Liver (tissue), 9 donors: ENCODE data around the gene S100A5. TPM values are rescaled to one million over a fixed set of nuclear protein-coding genes. Genes with fewer than 3 reads are reported as not detected.
A peak's percentile ranks its signal among the peaks of the same experiment; 100 is the strongest.

ENCODE experiments used
- DNase-seq: peaks from one replicate; pipeline ENCODE4 v3.0.0-alpha.2; 2017; ENCODE audit warnings: low spot score
- H3K27ac ChIP-seq, 2 donors: one replicate each; pipeline ENCODE4 v1.7.0; 2013; ENCODE audit warnings: inconsistent platforms in 2 of 2, low read length in 2 of 2, control low read depth in 1 of 2, low read depth in 1 of 2, mild to moderate bottlenecking in 1 of 2
- H3K27me3 ChIP-seq, 4 donors: one replicate each; pipeline versions ENCODE4 v1.6.1 to v1.7.0; 2013; ENCODE audit warnings: low read length in 3 of 4, inconsistent platforms in 1 of 4, mild to moderate bottlenecking in 1 of 4, moderate library complexity in 1 of 4; ENCODE audit not compliant: control insufficient read depth in 4 of 4, insufficient read depth in 4 of 4
- H3K36me3 ChIP-seq, 4 donors: one replicate each; pipeline versions ENCODE4 v1.6.1 to v1.7.0; 2013; ENCODE audit warnings: low read length in 3 of 4, mild to moderate bottlenecking in 3 of 4, low read depth in 1 of 4, moderate library complexity in 1 of 4; ENCODE audit not compliant: control insufficient read depth in 4 of 4, insufficient read depth in 3 of 4
- H3K4me1 ChIP-seq, 4 donors: one replicate each; pipeline versions ENCODE4 v1.6.1 to v1.7.0; 2013; ENCODE audit warnings: low read length in 3 of 4, mild to moderate bottlenecking in 3 of 4, moderate library complexity in 1 of 4; ENCODE audit not compliant: control insufficient read depth in 4 of 4, insufficient read depth in 4 of 4
- H3K4me3 ChIP-seq, 3 donors: one replicate each; pipeline versions ENCODE4 v1.6.1 to v1.7.0; 2013; ENCODE audit warnings: low read length in 3 of 3, control low read depth in 1 of 3, low read depth in 1 of 3, mild to moderate bottlenecking in 1 of 3
- H3K9ac ChIP-seq, 2 donors: one replicate each; pipeline ENCODE4 v1.7.0; 2013; ENCODE audit warnings: low read length in 2 of 2, mild to moderate bottlenecking in 2 of 2, moderate library complexity in 2 of 2, control low read depth in 1 of 2, low read depth in 1 of 2
- H3K9me3 ChIP-seq, 4 donors: one replicate each; pipeline versions ENCODE4 v1.6.1 to v1.7.0; 2013; ENCODE audit warnings: low read length in 3 of 4; ENCODE audit not compliant: control insufficient read depth in 4 of 4
- EGR1 ChIP-seq, 2 donors: IDR thresholded peaks; 2 replicates each; pipeline ENCODE4 v1.6.1; 2016 to 2018; ENCODE audit warnings: antibody characterized with exemption in 2 of 2, low read depth in 2 of 2
- FOXA1 ChIP-seq: IDR thresholded peaks from 2 replicates; pipeline ENCODE4 v1.6.1; 2016; ENCODE audit warnings: antibody characterized with exemption
- FOXA2 ChIP-seq: IDR thresholded peaks from 2 replicates; pipeline ENCODE4 v1.6.1; 2016; ENCODE audit warnings: antibody characterized with exemption
- GABPA ChIP-seq, 2 donors: IDR thresholded peaks in 1 of 2; conservative IDR thresholded peaks in 1 of 2; 2 replicates each; pipeline ENCODE4 v1.6.1; 2016; ENCODE audit warnings: antibody characterized with exemption in 2 of 2, mild to moderate bottlenecking in 1 of 2, moderate library complexity in 1 of 2
- HNF4A ChIP-seq, 2 donors: conservative IDR thresholded peaks; 2 replicates each; pipeline ENCODE4 v1.6.1; 2016; ENCODE audit warnings: antibody characterized with exemption in 2 of 2, mild to moderate bottlenecking in 2 of 2
- HNF4G ChIP-seq: IDR thresholded peaks from 2 replicates; pipeline ENCODE4 v1.6.1; 2016; ENCODE audit warnings: antibody characterized with exemption
- JUND ChIP-seq, 2 donors: IDR thresholded peaks; 2 replicates each; pipeline ENCODE4 v1.6.1; 2016; ENCODE audit warnings: antibody characterized with exemption in 2 of 2
- NR2F2 ChIP-seq: IDR thresholded peaks from 2 replicates; pipeline ENCODE4 v1.6.1; 2016; ENCODE audit warnings: antibody characterized with exemption
- RAD21 ChIP-seq, 2 donors: IDR thresholded peaks; 2 replicates each; pipeline ENCODE4 v1.6.1; 2016; ENCODE audit warnings: antibody characterized with exemption in 2 of 2, mild to moderate bottlenecking in 2 of 2
- RXRA ChIP-seq, 2 donors: IDR thresholded peaks; 2 replicates each; pipeline ENCODE4 v1.6.1; 2017 to 2018; ENCODE audit warnings: antibody characterized with exemption in 2 of 2, mild to moderate bottlenecking in 1 of 2
- SP1 ChIP-seq: IDR thresholded peaks from 2 replicates; pipeline ENCODE4 v1.6.1; 2018; ENCODE audit warnings: antibody characterized with exemption, mild to moderate bottlenecking
- TAF1 ChIP-seq: conservative IDR thresholded peaks from 2 replicates; pipeline ENCODE4 v1.6.1; 2016; ENCODE audit warnings: antibody characterized with exemption, mild to moderate bottlenecking
- YY1 ChIP-seq: IDR thresholded peaks from 2 replicates; pipeline ENCODE4 v1.6.1; 2016; ENCODE audit warnings: antibody characterized with exemption, mild to moderate bottlenecking
- WGBS: extraction: QIAGEN DNeasy Blood & Tissue Kit; methylation state at CpG from one replicate; pipeline ENCODE4 v1.1.7; 2013; 5-methylcytosine and 5-hydroxymethylcytosine counted together
- polyA plus RNA-seq, 2 donors: library from polyadenylated mRNA; stranded (reverse) in 1 of 2; unstranded in 1 of 2; fragments of 200-250 nt in 1 of 2; fragments of >200 nt in 1 of 2; fragmentation: Nextera tagmentation in 1 of 2; extraction: Ambion mirVana in 1 of 2; gene quantifications; one replicate each; pipeline versions ENCODE4 v1.2.1 to v1.2.3, GENCODE V29; 2013 to 2015
- total RNA-seq, 2 donors: library from RNA; depleted of rRNA; stranded (reverse); fragments of >200 nt; gene quantifications; one replicate each; pipeline ENCODE4 v1.2.3, GENCODE V29; 2014
- TF ChIP-seq, protein P1 (sequence below): IDR thresholded peaks from 2 replicates; pipeline ENCODE4 v1.6.1; 2016; ENCODE audit warnings: antibody characterized with exemption
- TF ChIP-seq, protein P2 (sequence below): IDR thresholded peaks from 2 replicates; pipeline ENCODE4 v1.6.1; 2016; ENCODE audit warnings: antibody characterized with exemption
- TF ChIP-seq, protein P3 (sequence below): fragments of 150-350 bp; IDR thresholded peaks from 2 replicates; pipeline ENCODE4 v1.5.1; 2017; ENCODE audit warnings: improper control_type of control experiment, low read depth, low read length; ENCODE audit not compliant: missing input control
- TF ChIP-seq, protein P4 (sequence below): IDR thresholded peaks from 2 replicates; pipeline ENCODE4 v1.6.1; 2016; ENCODE audit warnings: antibody characterized with exemption
- donor health status: healthy.
- donor health status: healthy.
- donor health status: healthy.
- donor health status: healthy.
- donor health status: healthy.

Gene S100A5
- total and polyA plus RNA-seq, 4 donors, result not detected

DNA sequence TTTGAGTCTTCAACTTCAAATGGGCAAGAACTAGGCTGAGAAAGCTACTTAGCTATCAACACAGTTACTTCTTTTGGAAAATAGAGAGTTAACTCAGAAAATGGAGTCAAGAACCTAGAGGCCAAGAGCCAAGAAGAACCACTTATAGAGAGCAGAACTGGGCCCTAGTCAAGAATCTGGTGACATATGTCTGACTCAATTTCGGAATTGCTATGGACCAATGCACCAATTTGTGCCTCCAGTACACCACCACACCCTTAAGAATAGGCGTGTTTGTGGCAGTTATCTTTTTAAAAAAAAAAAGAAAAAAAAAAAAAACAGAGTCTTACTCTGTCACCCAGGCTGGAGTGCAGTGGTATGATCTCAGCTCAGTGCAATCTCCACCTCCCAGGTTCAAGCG lies 17.1 kb upstream of the S100A5 start:
- DNase-seq, result no peak
- Histone ChIP-seq H3K4me3 (no peak overlapping the region), H3K4me1 (no peaks in the 10 kb centered on the region), H3K27me3 (no peaks in the 10 kb centered on the region), H3K9ac (no peak overlapping the region), H3K27ac (no peak overlapping the region), H3K9me3 (no peaks in the 10 kb centered on the region), H3K36me3 (no peaks in the 10 kb centered on the region)
- 97% methylated on average over 3 of the region's 3 CpGs for WGBS
- TF ChIP-seq JUND (IDR thresholded peaks at IDR 0.05), result no peak
- no peak for TF ChIP-seq GABPA (IDR thresholded peaks at IDR 0.05 in 1 of 2, conservative IDR thresholded peaks at IDR 0.05 in 1 of 2)
- no peak for TF ChIP-seq HNF4A (conservative IDR thresholded peaks at IDR 0.05)
- TF ChIP-seq, protein P1, sequence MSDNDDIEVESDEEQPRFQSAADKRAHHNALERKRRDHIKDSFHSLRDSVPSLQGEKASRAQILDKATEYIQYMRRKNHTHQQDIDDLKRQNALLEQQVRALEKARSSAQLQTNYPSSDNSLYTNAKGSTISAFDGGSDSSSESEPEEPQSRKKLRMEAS, result no peak
- TF ChIP-seq NR2F2, result no peak
- no peak for TF ChIP-seq EGR1 (IDR thresholded peaks at IDR 0.05; ENCODE audit: low read depth in 2 of 2)
- TF ChIP-seq, protein P2, sequence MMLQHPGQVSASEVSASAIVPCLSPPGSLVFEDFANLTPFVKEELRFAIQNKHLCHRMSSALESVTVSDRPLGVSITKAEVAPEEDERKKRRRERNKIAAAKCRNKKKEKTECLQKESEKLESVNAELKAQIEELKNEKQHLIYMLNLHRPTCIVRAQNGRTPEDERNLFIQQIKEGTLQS, result no peak

DNA sequence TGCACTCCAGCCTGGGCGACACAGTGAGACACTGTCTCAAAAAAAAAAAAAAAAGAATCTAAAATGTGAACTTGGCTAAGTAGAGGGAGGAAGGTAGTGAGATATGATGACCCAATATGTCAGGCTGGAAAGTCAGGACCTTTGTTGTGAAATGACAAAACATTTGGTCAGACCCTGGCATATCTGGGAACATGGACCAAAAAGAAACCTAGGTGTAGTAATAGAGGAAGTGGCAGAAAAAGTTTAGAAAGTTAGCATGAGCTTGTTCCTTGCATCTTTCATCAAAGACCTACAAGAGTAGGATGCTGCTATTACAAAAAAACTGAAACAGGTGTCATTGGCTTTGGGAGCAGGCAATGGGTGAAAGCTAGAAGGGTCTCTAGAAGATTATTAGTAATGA lies 15.6 kb upstream of the S100A5 start:
- Histone ChIP-seq H3K4me3 (no peak overlapping the region), H3K36me3 (no peaks in the 10 kb centered on the region), H3K9me3 (no peaks in the 10 kb centered on the region), H3K9ac (no peak overlapping the region), H3K4me1 (no peaks in the 10 kb centered on the region), H3K27ac (no peak overlapping the region), H3K27me3 (no peaks in the 10 kb centered on the region)
- DNase-seq, result no peak
- WGBS, result 90% methylated on average over 1 of the region's 1 CpG
- TF ChIP-seq, protein P1, result no peak
- TF ChIP-seq HNF4A (conservative IDR thresholded peaks at IDR 0.05) (no peak), SP1 (no peak), FOXA2 (no peak), TAF1 (no peak), JUND (IDR thresholded peaks at IDR 0.05) (no peak), EGR1 (IDR thresholded peaks at IDR 0.05; ENCODE audit: low read depth in 2 of 2) (no peak), HNF4G (no peak), RXRA (IDR thresholded peaks at IDR 0.05) (no peak), NR2F2 (no peak), RAD21 (IDR thresholded peaks at IDR 0.05) (no peak), YY1 (no peak)
- TF ChIP-seq, protein P3, sequence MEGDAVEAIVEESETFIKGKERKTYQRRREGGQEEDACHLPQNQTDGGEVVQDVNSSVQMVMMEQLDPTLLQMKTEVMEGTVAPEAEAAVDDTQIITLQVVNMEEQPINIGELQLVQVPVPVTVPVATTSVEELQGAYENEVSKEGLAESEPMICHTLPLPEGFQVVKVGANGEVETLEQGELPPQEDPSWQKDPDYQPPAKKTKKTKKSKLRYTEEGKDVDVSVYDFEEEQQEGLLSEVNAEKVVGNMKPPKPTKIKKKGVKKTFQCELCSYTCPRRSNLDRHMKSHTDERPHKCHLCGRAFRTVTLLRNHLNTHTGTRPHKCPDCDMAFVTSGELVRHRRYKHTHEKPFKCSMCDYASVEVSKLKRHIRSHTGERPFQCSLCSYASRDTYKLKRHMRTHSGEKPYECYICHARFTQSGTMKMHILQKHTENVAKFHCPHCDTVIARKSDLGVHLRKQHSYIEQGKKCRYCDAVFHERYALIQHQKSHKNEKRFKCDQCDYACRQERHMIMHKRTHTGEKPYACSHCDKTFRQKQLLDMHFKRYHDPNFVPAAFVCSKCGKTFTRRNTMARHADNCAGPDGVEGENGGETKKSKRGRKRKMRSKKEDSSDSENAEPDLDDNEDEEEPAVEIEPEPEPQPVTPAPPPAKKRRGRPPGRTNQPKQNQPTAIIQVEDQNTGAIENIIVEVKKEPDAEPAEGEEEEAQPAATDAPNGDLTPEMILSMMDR, result no peak
- TF ChIP-seq, protein P2, result no peak

DNA sequence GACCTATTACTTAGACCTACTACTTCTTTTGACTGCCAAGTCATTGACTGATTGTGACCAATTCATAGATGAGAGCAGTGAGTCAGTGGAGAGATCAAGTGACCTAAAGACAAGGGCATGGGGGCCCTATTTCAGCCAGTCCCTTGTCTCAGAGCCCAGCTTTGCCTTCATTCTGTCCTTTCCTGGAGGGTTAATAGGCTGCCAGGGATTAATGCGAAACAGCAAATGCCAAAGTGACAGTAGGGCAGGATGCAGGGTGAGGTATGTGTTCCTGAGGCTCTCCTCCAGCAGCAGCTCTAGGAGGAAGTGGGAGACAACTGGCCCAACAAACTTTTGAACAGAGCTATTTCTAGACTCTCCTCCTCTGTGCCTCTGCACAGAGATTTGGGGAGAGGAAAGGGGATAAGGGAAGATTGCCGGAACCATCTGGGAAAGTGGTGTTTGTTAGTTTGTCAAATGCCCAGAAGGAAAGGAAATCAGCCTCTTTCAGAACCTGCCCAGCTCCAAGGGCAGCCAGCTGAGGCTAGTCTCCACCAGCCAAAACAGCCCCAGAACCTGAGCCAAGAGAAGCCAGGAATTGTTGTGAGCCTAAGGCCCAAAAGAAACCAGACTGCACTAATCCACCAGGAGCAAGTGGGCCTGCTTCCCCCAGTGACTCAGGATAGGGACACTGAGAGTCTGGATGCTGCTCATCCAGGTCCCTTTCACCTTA lies 13.3 kb upstream of the S100A5 start:
- DNase-seq, result no peak
- Histone ChIP-seq H3K27ac (peak overlapping the region in 1 of 2 donors; percentile 16), H3K36me3 (no peaks in the 10 kb centered on the region), H3K4me3 (no peak overlapping the region), H3K27me3 (no peaks in the 10 kb centered on the region), H3K4me1 (no peaks in the 10 kb centered on the region), H3K9me3 (no peaks in the 10 kb centered on the region), H3K9ac (no peak overlapping the region)
- 85% methylated on average over 2 of the region's 2 CpGs for WGBS
- TF ChIP-seq HNF4G (no peak), FOXA2 (no peak), NR2F2 (no peak), HNF4A (conservative IDR thresholded peaks at IDR 0.05) (no peak), SP1 (no peak), FOXA1 (no peak), TAF1 (no peak), YY1 (no peak)
- TF ChIP-seq, protein P4, sequence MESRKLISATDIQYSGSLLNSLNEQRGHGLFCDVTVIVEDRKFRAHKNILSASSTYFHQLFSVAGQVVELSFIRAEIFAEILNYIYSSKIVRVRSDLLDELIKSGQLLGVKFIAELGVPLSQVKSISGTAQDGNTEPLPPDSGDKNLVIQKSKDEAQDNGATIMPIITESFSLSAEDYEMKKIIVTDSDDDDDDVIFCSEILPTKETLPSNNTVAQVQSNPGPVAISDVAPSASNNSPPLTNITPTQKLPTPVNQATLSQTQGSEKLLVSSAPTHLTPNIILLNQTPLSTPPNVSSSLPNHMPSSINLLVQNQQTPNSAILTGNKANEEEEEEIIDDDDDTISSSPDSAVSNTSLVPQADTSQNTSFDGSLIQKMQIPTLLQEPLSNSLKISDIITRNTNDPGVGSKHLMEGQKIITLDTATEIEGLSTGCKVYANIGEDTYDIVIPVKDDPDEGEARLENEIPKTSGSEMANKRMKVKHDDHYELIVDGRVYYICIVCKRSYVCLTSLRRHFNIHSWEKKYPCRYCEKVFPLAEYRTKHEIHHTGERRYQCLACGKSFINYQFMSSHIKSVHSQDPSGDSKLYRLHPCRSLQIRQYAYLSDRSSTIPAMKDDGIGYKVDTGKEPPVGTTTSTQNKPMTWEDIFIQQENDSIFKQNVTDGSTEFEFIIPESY, result no peak
- TF ChIP-seq, protein P2, result no peak
- TF ChIP-seq, protein P3, result no peak
